Measurements from ENCODE around the gene AK9. TPM values are rescaled to one million over a fixed set of nuclear protein-coding genes. Genes with fewer than 3 reads are reported as not detected.
A peak's percentile ranks its signal among the peaks of the same experiment; 100 is the strongest.
"Not testable (repeated sequence)": the region's sequence is repeated elsewhere in the genome, so short reads cannot be mapped to it uniquely, and the experiment has no call there.

Gene AK9
- total and polyA plus RNA-seq, 11 donors, result 6.6 to 17.0 (median 9.1) TPM

DNA sequence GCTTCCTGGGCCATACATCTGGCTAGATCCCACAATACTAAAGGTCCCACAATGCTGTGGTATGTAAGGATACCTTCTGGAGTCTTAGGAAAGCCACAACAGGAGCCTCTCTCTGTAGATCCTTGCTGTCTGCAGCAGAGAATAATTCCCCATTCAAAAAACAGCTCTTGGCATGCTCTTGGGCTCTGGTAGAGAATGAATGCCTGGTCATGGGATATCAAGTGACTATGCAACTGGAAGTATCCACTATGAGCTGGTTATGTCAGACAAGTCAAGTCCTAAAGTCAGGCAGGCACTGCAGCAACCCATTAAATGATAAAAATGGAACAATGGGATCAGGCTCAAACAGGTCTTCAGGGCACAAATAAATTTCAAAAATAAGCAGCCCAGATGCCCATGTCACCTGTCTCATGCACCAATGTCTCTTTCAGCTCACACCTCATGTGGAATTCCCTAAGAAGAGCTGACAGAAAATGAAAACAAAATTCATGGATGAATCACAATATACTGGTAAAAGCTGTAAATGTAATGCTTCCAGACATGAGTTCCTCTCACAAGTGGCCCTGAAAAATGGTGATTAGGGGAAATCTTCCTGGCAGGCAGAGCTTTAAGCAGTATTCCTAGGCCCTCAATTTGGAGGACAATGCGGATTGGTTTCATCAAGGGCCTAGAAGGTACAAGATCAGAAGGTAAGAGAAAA is 4.3 kb downstream of the AK9 start:
- peak overlapping the region in 2 of 12 donors; percentile 32 to 41 for H3K27ac ChIP-seq

DNA sequence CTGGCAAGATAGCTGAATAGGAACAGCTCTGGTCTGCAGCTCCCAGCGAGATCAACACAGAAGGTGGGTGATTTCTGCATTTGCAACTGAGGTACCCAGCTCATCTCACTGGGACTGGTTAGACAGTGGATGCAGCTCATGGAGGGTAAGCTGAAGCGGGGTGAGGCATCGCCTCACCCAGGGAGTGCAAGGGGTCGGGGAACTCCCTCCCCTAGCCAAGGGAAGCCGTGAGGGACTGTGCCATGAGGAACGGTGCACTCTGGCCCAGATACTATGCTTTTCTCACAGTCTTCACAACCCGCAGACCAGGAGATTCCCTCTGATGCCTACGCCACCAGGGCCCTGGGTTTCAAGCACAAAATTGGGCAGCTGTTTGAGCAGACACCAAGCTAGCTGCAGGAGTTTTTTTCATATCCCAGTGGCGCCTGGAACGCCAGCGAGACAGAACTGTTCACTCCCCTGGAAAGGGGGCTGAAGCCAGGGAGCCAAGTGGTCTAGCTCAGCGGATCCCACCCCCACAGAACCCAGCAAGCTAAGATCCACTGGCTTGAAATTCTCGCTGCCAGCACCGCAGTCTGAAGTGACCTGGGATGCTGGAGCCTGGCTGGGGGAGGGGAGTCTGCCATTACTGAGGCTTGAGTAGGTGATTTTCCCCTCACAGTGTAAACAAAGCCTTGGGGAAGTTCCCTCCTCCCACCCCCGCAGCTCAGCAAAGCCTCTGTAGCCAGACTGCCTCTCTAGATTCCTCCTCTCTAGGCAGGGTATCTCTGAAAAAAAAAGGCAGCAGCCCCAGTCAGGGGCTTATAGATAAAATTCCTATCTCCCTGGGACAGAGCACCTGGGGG is 12.1 kb downstream of the AK9 start:
- H3K9me3 ChIP-seq; H3K36me3 ChIP-seq; intact Hi-C loops (cut with DNase I); ATAC-seq; H3K4me3 ChIP-seq; H3K27me3 ChIP-seq; H3K4me1 ChIP-seq; DNase-seq; H3K27ac ChIP-seq: not testable (repeated sequence)
- WGBS, 4 donors, result 55 to 80% (median 73%) methylated on average over 13 to 15 of the region's 15 CpGs

More for the DNA sequence above, 4.3 kb downstream of the AK9 start:
- H3K4me3 ChIP-seq, result no peak overlapping the region
- peaks cover 0 to 8% (median 0%) of the 10 kb centered on the region in 12 donors for H3K9me3 ChIP-seq
- H3K27me3 ChIP-seq, result no peaks in the 10 kb centered on the region
- DNase-seq, result no peak
- ATAC-seq, result no peak
- intact Hi-C loops (cut with DNase I), result loop anchor here in 1 of 10 donors (5.0 kb wide), 1 partner anchor 309 kb away; no protein-coding TSS in a partner anchor
- H3K36me3 ChIP-seq, result no peaks in the 10 kb centered on the region
- 95 to 100% (median 98%) methylated on average over 1 of the region's 1 CpG for WGBS, 4 donors
- TF ChIP-seq, protein P1, sequence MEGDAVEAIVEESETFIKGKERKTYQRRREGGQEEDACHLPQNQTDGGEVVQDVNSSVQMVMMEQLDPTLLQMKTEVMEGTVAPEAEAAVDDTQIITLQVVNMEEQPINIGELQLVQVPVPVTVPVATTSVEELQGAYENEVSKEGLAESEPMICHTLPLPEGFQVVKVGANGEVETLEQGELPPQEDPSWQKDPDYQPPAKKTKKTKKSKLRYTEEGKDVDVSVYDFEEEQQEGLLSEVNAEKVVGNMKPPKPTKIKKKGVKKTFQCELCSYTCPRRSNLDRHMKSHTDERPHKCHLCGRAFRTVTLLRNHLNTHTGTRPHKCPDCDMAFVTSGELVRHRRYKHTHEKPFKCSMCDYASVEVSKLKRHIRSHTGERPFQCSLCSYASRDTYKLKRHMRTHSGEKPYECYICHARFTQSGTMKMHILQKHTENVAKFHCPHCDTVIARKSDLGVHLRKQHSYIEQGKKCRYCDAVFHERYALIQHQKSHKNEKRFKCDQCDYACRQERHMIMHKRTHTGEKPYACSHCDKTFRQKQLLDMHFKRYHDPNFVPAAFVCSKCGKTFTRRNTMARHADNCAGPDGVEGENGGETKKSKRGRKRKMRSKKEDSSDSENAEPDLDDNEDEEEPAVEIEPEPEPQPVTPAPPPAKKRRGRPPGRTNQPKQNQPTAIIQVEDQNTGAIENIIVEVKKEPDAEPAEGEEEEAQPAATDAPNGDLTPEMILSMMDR (IDR thresholded peaks at IDR 0.05), result no peak
- no peak for TF ChIP-seq POLR2A (IDR thresholded peaks at IDR 0.05)
- H3K4me1 ChIP-seq, result peaks cover 0 to 15% (median 9%) of the 10 kb centered on the region in 12 donors

DNA sequence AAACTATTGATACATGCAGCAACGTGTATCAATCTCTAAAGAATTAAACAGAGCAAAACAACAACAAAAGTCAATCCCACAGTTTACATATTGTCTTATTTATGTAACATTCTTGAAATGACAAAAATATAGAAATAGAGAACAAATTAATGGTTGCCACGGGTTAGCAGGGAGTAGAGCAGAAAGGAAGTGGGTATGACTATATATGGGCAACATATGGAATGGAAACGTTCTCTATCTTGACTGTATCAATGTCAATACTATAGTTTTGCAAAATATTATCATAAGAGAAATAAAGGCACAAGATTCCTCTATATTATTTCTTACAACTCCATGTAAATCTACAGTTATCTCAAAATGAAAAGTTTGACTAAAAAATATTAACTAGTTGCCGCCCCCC is 12.8 kb downstream of the AK9 start:
- H3K4me3 ChIP-seq, result no peak overlapping the region
- no peak for TF ChIP-seq POLR2A (IDR thresholded peaks at IDR 0.05)
- TF ChIP-seq, protein P1 (IDR thresholded peaks at IDR 0.05), result no peak
- peaks cover 0 to 5% (median 0%) of the 10 kb centered on the region in 12 donors for H3K9me3 ChIP-seq
- no peak overlapping the region for H3K27ac ChIP-seq
- intact Hi-C loops (cut with DNase I), result no loop called here
- ATAC-seq, result no peak
- WGBS, 4 donors, result 77 to 85% (median 79%) methylated on average over 4 of the region's 4 CpGs
- no peaks in the 10 kb centered on the region for H3K4me1 ChIP-seq
- H3K27me3 ChIP-seq, result no peaks in the 10 kb centered on the region
- peaks cover 0 to 5% (median 0%) of the 10 kb centered on the region in 9 donors for H3K36me3 ChIP-seq
- DNase-seq, result no peak

DNA sequence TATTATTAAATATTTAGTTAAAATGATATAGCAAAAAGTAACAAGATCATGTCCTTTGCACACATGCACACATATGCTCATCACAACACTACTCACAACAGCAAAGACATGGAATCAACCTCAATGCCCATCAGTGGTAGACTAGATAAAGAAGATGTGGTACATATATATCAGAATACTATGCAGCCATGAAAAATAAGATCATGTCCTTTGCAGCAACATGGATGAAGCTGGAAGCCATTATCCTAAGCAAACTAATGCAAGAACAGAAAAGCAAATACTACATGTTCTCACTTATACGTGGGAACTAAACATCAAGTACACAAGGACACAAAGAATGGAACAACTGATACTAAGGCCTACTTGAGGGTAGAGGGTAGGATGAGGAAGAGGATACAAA is 14.3 kb downstream of the AK9 start:
- intact Hi-C loops (cut with DNase I), result no loop called here

More for the DNA sequence above, 14.3 kb downstream of the AK9 start:
- Histone ChIP-seq H3K36me3 (peaks cover 0 to 7% (median 0%) of the 10 kb centered on the region in 9 donors), H3K9me3 (peaks cover 0 to 5% (median 0%) of the 10 kb centered on the region in 12 donors), H3K4me3 (no peak overlapping the region), H3K27ac (no peak overlapping the region), H3K27me3 (no peaks in the 10 kb centered on the region), H3K4me1 (no peaks in the 10 kb centered on the region)
- 98 to 100% (median 100%) methylated on average over 1 of the region's 1 CpG for WGBS, 4 donors
- no peak for DNase-seq
- no peak for TF ChIP-seq POLR2A (IDR thresholded peaks at IDR 0.05)
- TF ChIP-seq, protein P1 (IDR thresholded peaks at IDR 0.05), result no peak
- no peak for ATAC-seq
